H1 (cell line): ENCODE data around the gene ANKH. TPM values are rescaled to one million over a fixed set of nuclear protein-coding genes. Genes with fewer than 3 reads are reported as not detected.

Experiments used
- CTCF ChIA-PET: fragments of 300-600 bp; sonication (Branson Sonifier 250); formaldehyde crosslinking; loops from one replicate; lab custom pipeline; 2021; ENCODE audit not compliant: partially characterized antibody; lab: Charles Lee
- POLR2A ChIA-PET: fragments of 300-600 bp; sonication (Branson Sonifier 250); formaldehyde crosslinking; loops from one replicate; lab custom pipeline; 2021; ENCODE audit warnings: inconsistent platforms; ENCODE audit not compliant: partially characterized antibody; lab: Charles Lee
- DNase-seq, 2 experiments: peaks; one replicate each; pipeline versions ENCODE4 v3.0.0 to v3.0.0-alpha.2; 2010 to 2022; ENCODE audit warnings: low spot score in 2 of 2, low read depth in 1 of 2, mixed read lengths in 1 of 2
- FAIRE-seq: peaks from 2 replicates; lab custom pipeline; 2011; peaks lifted over from hg19 to GRCh38; lab: Jason Lieb, UNC
- H2AFZ ChIP-seq: 2 replicates; pipeline ENCODE4 v1.8.1; 2012; ENCODE audit warnings: low read length, inconsistent platforms
- H2AK5ac ChIP-seq: 2 replicates; pipeline ENCODE4 v1.6.1; 2013; ENCODE audit warnings: low read depth, low read length
- H2BK120ac ChIP-seq: replicated peaks from 2 replicates; pipeline ENCODE3; 2013; ENCODE audit warnings: low read depth, low read length, inconsistent platforms
- H2BK12ac ChIP-seq: 2 replicates; pipeline ENCODE4 v1.6.1; 2013; ENCODE audit warnings: low read depth, low read length
- H2BK15ac ChIP-seq: 2 replicates; pipeline ENCODE4 v1.6.1; 2013; ENCODE audit warnings: low read length
- H2BK20ac ChIP-seq: 2 replicates; pipeline ENCODE4 v1.6.1; 2013; ENCODE audit warnings: low read length
- H2BK5ac ChIP-seq: 2 replicates; pipeline ENCODE4 v1.6.1; 2013; ENCODE audit warnings: low read depth, low read length
- H3K14ac ChIP-seq: 2 replicates; pipeline ENCODE4 v1.6.1; 2013; ENCODE audit warnings: inconsistent platforms; ENCODE audit not compliant: insufficient read length
- H3K18ac ChIP-seq: 2 replicates; pipeline ENCODE4 v1.6.1; 2013; ENCODE audit warnings: low read length; ENCODE audit errors: extremely low read depth
- H3K23ac ChIP-seq: 2 replicates; pipeline ENCODE4 v1.6.1; 2013; ENCODE audit warnings: inconsistent platforms; ENCODE audit not compliant: insufficient read length
- H3K23me2 ChIP-seq: 2 replicates; pipeline ENCODE4 v1.6.1; 2013; ENCODE audit warnings: low read depth, low read length
- H3K27ac ChIP-seq: 2 replicates; pipeline ENCODE4 v1.6.1; 2011; ENCODE audit warnings: low read depth, low read length, inconsistent platforms
- H3K27me3 ChIP-seq, 4 experiments: replicated peaks in 1 of 4; 1 replicate in 1 of 4; 2 replicates in 3 of 4; pipeline versions ENCODE4 v1.6.1 to v1.8.1; 2011 to 2013; ENCODE audit warnings: low read length in 3 of 4, mild to moderate bottlenecking in 3 of 4, inconsistent platforms in 2 of 4, mixed read lengths in 2 of 4, moderate library complexity in 1 of 4; ENCODE audit not compliant: control insufficient read depth in 3 of 4, insufficient read depth in 3 of 4; ENCODE audit errors: extremely low read depth in 1 of 4
- H3K36me3 ChIP-seq, 4 experiments: 2 replicates each; pipeline versions ENCODE4 v1.6.1 to v1.8.1; 2011 to 2013; ENCODE audit warnings: mild to moderate bottlenecking in 4 of 4, low read length in 3 of 4, moderate library complexity in 2 of 4, control low read depth in 1 of 4, inconsistent platforms in 1 of 4; ENCODE audit not compliant: insufficient read depth in 4 of 4, control insufficient read depth in 2 of 4
- H3K4ac ChIP-seq: replicated peaks from 2 replicates; pipeline ENCODE3; 2013; ENCODE audit warnings: low read length, low read depth, mixed read lengths, inconsistent platforms; ENCODE audit not compliant: insufficient read length
- H3K4me1 ChIP-seq, 4 experiments: replicated peaks in 1 of 4; 1 replicate in 1 of 4; 2 replicates in 3 of 4; pipeline versions ENCODE4 v1.6.1 to v1.8.1; 2011 to 2013; ENCODE audit warnings: low read length in 3 of 4, inconsistent platforms in 2 of 4, mixed read lengths in 1 of 4; ENCODE audit not compliant: insufficient read depth in 4 of 4, control insufficient read depth in 3 of 4
- H3K4me2 ChIP-seq, 2 experiments: 2 replicates each; pipeline versions ENCODE4 v1.6.1 to v1.8.1; 2011 to 2013; ENCODE audit warnings: low read depth in 2 of 2, low read length in 2 of 2, control low read depth in 1 of 2, inconsistent platforms in 1 of 2, mild to moderate bottlenecking in 1 of 2; ENCODE audit not compliant: insufficient read depth in 1 of 2
- H3K4me3 ChIP-seq, 4 experiments: fragments of 200-600, 300-600 bp in 1 of 4; sonication (generic), shearing (Covaris generic), sonication (Bioruptor Twin) in 1 of 4; 2 replicates each; pipeline versions ENCODE4 v1.5.1 to v1.8.1; 2011 to 2016; ENCODE audit warnings: low read length in 4 of 4, low read depth in 3 of 4, control low read depth in 2 of 4, inconsistent platforms in 2 of 4, mild to moderate bottlenecking in 2 of 4, mixed read lengths in 1 of 4, moderate library complexity in 1 of 4; ENCODE audit not compliant: insufficient read depth in 2 of 4; ENCODE audit errors: extremely low read depth in 1 of 4
- H3K56ac ChIP-seq: replicated peaks from 2 replicates; pipeline ENCODE3; 2013; ENCODE audit warnings: low read depth, mild to moderate bottlenecking, mixed read lengths, low read length, inconsistent platforms; ENCODE audit not compliant: insufficient read length
- H3K79me1 ChIP-seq: 2 replicates; pipeline ENCODE4 v1.6.1; 2013; ENCODE audit warnings: low read depth, low read length, control low read depth
- H3K79me2 ChIP-seq, 2 experiments: 2 replicates each; pipeline versions ENCODE4 v1.6.1 to v1.8.1; 2012 to 2013; ENCODE audit warnings: low read length in 2 of 2, mild to moderate bottlenecking in 2 of 2, inconsistent platforms in 1 of 2; ENCODE audit not compliant: insufficient read depth in 2 of 2, control insufficient read depth in 1 of 2
- H3K9ac ChIP-seq, 4 experiments: replicated peaks in 1 of 4; 1 replicate in 1 of 4; 2 replicates in 3 of 4; pipeline versions ENCODE4 v1.6.1 to v1.8.1; 2011 to 2013; ENCODE audit warnings: low read depth in 3 of 4, low read length in 3 of 4, control low read depth in 2 of 4, mild to moderate bottlenecking in 2 of 4, moderate library complexity in 2 of 4, inconsistent platforms in 1 of 4; ENCODE audit errors: extremely low read depth in 1 of 4
- H3K9me3 ChIP-seq, 2 experiments: 2 replicates each; pipeline versions ENCODE4 v1.6.1 to v1.8.1; 2012 to 2013; ENCODE audit warnings: mild to moderate bottlenecking in 2 of 2, moderate library complexity in 2 of 2, control low read depth in 1 of 2, inconsistent platforms in 1 of 2, low read depth in 1 of 2, low read length in 1 of 2, mixed read lengths in 1 of 2; ENCODE audit not compliant: insufficient read depth in 2 of 2
- H4K20me1 ChIP-seq, 2 experiments: replicated peaks in 1 of 2; 2 replicates each; pipeline versions ENCODE3 to v1.8.1; 2011 to 2013; ENCODE audit warnings: inconsistent platforms in 2 of 2, low read length in 2 of 2, mild to moderate bottlenecking in 1 of 2; ENCODE audit not compliant: insufficient read depth in 2 of 2, control insufficient read depth in 1 of 2
- H4K5ac ChIP-seq: 2 replicates; pipeline ENCODE4 v1.6.1; 2013; ENCODE audit warnings: low read length, low read depth, mixed read lengths, inconsistent platforms; ENCODE audit not compliant: insufficient read length
- H4K8ac ChIP-seq: 2 replicates; pipeline ENCODE4 v1.8.0; 2013; ENCODE audit warnings: mild to moderate bottlenecking, moderate library complexity, low read length, inconsistent platforms; ENCODE audit not compliant: insufficient read depth; ENCODE audit errors: extremely low read depth
- H4K91ac ChIP-seq: replicated peaks from 2 replicates; pipeline ENCODE3; 2013; ENCODE audit warnings: low read length, mixed read lengths, inconsistent platforms; ENCODE audit not compliant: insufficient read length
- CTCF ChIP-seq, 3 experiments: IDR thresholded peaks; 1 replicate in 2 of 3; 2 replicates in 1 of 3; pipeline versions ENCODE4 v1.5.1 to v1.6.1; 2011; ENCODE audit warnings: low read length in 3 of 3, mild to moderate bottlenecking in 3 of 3, inconsistent platforms in 2 of 3, low read depth in 1 of 3, moderate library complexity in 1 of 3; ENCODE audit not compliant: insufficient read depth in 1 of 3; ENCODE audit errors: control extremely low read depth in 1 of 3
- EGR1 ChIP-seq: IDR thresholded peaks from 2 replicates; pipeline ENCODE4 v1.6.1; 2011; ENCODE audit warnings: low read depth, low read length, borderline replicate concordance
- RAD21 ChIP-seq, 2 experiments: IDR thresholded peaks in 1 of 2; conservative IDR thresholded peaks in 1 of 2; 2 replicates each; pipeline ENCODE4 v1.6.1; 2011; ENCODE audit warnings: low read depth in 2 of 2, low read length in 2 of 2, improper control_type of control experiment in 1 of 2, inconsistent platforms in 1 of 2, mild to moderate bottlenecking in 1 of 2, moderate library complexity in 1 of 2
- RNF2 ChIP-seq: fragments of 200-900, 300-1000 bp; sonication (generic); IDR thresholded peaks from 2 replicates; pipeline ENCODE4 v1.7.1; 2016; ENCODE audit warnings: borderline replicate concordance, low read depth, mild to moderate bottlenecking, antibody characterized with exemption, low read length; ENCODE audit not compliant: poor library complexity, severe bottlenecking; ENCODE audit errors: missing control alignments
- SUZ12 ChIP-seq: fragments of 200-600 bp; sonication (generic); IDR thresholded peaks from 2 replicates; pipeline ENCODE4 v1.6.1; 2012; ENCODE audit warnings: mild to moderate bottlenecking, inconsistent platforms, low read length, moderate library complexity, mixed read lengths
- TEAD4 ChIP-seq: IDR thresholded peaks from 2 replicates; pipeline ENCODE4 v1.6.1; 2012; ENCODE audit warnings: low read depth, low read length, inconsistent platforms, mixed read lengths
- WGBS, 2 experiments: shearing (Covaris generic) in 1 of 2; methylation state at CpG; one replicate each; pipeline versions ENCODE4 v1.1.6 to v1.1.7; 2013 to 2015; ENCODE audit warnings: low lambda C conversion rate in 2 of 2, mixed read lengths in 2 of 2, inconsistent platforms in 1 of 2, low coverage in 1 of 2, missing lambda C conversion rate in 1 of 2; ENCODE audit not compliant: insufficient replicate concordance in 2 of 2, insufficient coverage in 1 of 2, insufficient read length in 1 of 2; ENCODE audit errors: extremely low coverage in 1 of 2, missing lambda C conversion rate in 1 of 2; 5-methylcytosine and 5-hydroxymethylcytosine counted together
- polyA plus RNA-seq, 7 experiments: library from polyadenylated mRNA; depleted of rRNA in 3 of 7; stranded (reverse) in 5 of 7; unstranded in 2 of 7; fragments of >200 nt in 5 of 7; fragments of 200-250 nt in 2 of 7; gene quantifications; 1 replicate in 5 of 7; 2 replicates in 1 of 7; 4 replicates in 1 of 7; pipeline versions ENCODE4 v1.2.1 to v1.2.3, GENCODE V29; 2011 to 2013; ENCODE audit warnings: missing spikeins in 2 of 7, mixed read lengths in 2 of 7
- total RNA-seq: library from RNA; stranded (reverse); fragmentation: NEBNext Ultra II Directional; extraction: Animal tissue kit (Norgen Biotek cat#: 25700); gene quantifications from 2 replicates; pipeline ENCODE4 v1.2.1, GENCODE V29; 2021

Gene ANKH
- total and polyA plus RNA-seq, 2 of the 8 experiments (the other 6 are each of a cell fraction or from before 2014, with no cell fraction given), result 5.3 to 13.0 TPM

GRCh38 chr5:14838396-14839319 is 32.9 kb downstream of the ANKH start:
- Histone ChIP-seq H2BK5ac (no peak overlapping the region), H3K14ac (no peak overlapping the region), H4K91ac (no peak overlapping the region), H3K27me3 (no peaks in the 10 kb centered on the region), H2AFZ (no peak overlapping the region), H3K79me1 (no peaks in the 10 kb centered on the region), H3K9me3 (no peaks in the 10 kb centered on the region), H4K5ac (no peak overlapping the region), H3K56ac (no peak overlapping the region), H3K4me2 (no peak overlapping the region), H3K23me2 (no peaks in the 10 kb centered on the region), H3K4me1 (no peaks in the 10 kb centered on the region), H3K36me3 (no peaks in the 10 kb centered on the region), H3K23ac (no peak overlapping the region), H3K79me2 (no peaks in the 10 kb centered on the region), H2AK5ac (no peak overlapping the region), H4K8ac (no peak overlapping the region; the same call in 1 of the 2 replicates), H2BK120ac (no peak overlapping the region), H2BK15ac (no peak overlapping the region), H3K18ac (no peak overlapping the region), H4K20me1 (no peaks in the 10 kb centered on the region), H3K4me3 (no peak overlapping the region), H2BK12ac (no peak overlapping the region), H3K9ac (no peak overlapping the region), H3K4ac (no peak overlapping the region), H2BK20ac (no peak overlapping the region), H3K27ac (no peak overlapping the region)
- 82% methylated on average over 15 of the region's 15 CpGs; no CpG with 5 or more reads in 1 of the 2 experiments for WGBS, 2 experiments
- CTCF ChIA-PET, result interaction anchor here (0.6 to 1.9 kb wide), 10 partner anchors 8 to 112 kb away, joined by 3 to 7 read pairs (median 3); no protein-coding TSS in a partner anchor
- DNase-seq (peak in 1 of 2 experiments; percentile 51), FAIRE-seq (no peak)
- no peak for TF ChIP-seq EGR1
- peak; percentile 35 to 57 (median 44) for TF ChIP-seq CTCF (IDR thresholded peaks at IDR 0.05; ENCODE audit: control extremely low read depth in 1 of 3, insufficient read depth in 1 of 3, low read depth in 1 of 3, low read length in 3 of 3)
- no peak for TF ChIP-seq TEAD4
- TF ChIP-seq RNF2, result no peak
- TF ChIP-seq RAD21 (IDR thresholded peaks at IDR 0.05 in 1 of 2, conservative IDR thresholded peaks at IDR 0.05 in 1 of 2; ENCODE audit: low read depth in 2 of 2, low read length in 2 of 2), result peak; percentile 19 to 32; a peak in 2 of 4 replicates
- no peak for TF ChIP-seq SUZ12
- POLR2A ChIA-PET, result no interaction called here
